ENCODE data around the gene FASTKD3.
A peak's percentile ranks its signal among the peaks of the same experiment; 100 is the strongest.
"Not testable (repeated sequence)": the region's sequence is repeated elsewhere in the genome, so short reads cannot be mapped to it uniquely, and the experiment has no call there.

FASTKD3 gene, protein sequence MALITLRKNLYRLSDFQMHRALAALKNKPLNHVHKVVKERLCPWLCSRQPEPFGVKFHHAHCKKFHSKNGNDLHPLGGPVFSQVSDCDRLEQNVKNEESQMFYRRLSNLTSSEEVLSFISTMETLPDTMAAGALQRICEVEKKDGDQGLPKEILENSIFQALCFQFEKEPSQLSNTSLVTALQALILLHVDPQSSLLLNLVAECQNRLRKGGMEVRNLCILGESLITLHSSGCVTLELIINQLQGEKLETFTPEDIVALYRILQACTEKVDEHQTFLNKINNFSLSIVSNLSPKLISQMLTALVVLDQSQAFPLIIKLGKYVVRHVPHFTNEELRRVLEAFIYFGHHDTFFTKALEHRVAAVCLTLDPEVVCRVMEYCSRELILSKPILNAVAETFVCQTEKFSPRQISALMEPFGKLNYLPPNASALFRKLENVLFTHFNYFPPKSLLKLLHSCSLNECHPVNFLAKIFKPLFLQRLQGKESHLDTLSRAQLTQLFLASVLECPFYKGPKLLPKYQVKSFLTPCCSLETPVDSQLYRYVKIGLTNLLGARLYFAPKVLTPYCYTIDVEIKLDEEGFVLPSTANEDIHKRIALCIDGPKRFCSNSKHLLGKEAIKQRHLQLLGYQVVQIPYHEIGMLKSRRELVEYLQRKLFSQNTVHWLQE

DNA sequence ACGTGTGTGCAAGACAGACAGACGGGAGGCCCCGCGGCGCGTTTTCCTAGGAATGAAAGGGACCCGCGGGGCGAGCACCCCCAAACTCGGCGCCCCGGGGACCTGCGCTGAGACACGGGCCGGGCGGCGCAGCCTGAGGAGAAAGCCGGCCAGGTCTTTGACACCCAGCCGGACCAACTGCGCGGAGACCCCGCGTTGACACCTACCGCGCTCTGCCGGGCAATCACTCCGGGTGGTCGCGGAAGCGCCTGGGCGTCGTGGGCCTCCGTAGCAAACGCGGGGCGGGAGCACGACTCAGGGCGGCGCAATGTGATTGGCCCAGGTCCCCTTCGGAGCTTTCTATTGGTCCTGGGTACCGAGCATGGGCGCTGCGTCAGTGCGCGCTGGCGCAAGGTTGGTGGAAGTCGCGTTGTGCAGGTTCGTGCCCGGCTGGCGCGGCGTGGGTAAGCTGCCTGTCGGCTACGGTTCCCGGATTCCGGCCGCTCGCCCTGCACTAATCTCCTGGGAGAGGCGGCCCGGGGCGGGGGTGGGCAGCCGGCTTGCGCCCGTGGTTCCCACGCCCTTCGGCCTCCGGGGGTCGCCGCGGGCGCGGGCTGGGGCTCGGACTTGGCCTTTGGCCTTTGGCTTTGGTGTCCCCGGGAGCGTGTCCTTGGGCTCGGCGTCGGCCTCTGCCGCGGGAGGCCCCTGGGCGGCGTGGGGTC lies at the start of gene FASTKD3, which contains the start of gene MTRR:
FASTKD3 (minus strand) TSS at position 259 of the 701 bp plus-strand sequence. CDS start 948 bp downstream, outside the sequence.
MTRR (plus strand) TSS at position 376 of the 701 bp plus-strand sequence. CDS start 1,647 bp downstream, outside the sequence.
- DNase-seq (ENCODE audit: low read depth), result peak; percentile 83

DNA sequence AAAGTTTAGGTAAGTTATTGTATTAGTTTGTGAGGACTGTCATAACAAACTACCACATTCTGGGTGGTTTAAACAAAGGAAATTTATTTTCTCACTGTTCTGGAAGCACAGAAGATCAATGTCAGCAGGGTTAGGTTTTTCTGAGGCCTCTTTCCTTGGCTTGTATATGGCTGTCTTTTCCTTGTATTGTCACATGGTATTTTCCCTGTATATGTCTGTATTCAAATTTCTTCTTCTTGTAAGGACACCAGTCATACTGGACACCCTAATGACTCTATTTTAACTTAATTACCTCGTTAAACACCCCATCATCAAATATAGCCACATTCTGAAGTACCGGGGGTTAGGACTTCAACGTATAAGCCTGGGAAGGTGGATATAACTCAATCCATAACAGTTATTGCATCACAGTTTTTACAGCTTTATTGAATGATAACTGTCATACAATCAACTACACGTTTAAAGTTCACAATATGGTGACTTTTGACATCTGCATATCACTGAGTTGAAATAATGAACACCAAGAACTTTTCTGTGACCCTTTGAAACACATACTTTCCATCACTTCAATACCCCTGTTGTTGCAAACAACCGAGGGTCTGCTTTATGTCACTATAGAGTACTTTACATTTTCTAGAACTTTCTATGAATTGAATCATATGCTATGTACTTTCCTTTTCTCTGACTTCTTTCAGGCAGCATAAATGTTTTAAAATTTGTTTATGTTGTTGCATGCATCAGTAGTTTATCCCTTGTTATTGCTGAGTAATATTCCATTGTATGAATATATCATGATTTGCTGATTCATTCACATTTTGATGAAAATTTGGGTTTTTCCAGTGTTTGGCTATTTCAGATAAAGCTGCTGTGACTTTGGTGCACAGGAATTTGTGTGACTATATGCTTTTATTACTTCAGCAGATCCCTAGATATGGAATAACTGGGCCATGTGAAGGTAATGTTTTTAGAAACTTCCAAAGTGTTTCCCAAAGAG lies 48.6 kb upstream of the FASTKD3 start:
- DNase-seq (ENCODE audit: low read depth), result no peak

DNA sequence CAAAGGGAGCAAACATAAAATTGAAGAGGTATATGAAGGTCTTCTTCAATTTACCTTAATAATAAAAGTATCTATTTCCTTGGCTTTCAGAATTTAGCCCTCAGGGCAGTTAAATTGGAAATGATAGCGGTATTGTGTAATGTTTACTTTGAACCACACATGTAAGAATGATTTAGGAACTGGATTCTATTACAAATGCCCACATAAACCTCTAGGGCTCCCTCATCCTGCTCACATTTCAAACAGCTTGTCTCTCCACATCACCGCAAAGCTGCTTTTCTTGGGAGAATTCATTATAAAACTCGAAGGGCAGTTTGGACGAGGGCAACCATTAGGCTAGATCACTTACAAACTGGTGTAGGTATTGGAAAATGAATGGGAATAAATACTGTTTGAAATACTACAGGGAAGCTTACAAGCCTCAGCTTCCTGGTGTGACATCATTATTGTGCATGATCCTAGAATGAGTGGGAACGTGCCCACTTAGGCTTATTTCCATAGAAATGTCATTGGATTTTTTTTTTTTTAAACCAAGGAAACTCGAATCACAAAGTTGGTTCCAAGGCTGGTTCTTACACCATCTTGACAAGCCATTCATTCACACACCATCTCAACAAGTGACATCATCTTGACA lies 47.5 kb upstream of the FASTKD3 start:
- DNase-seq (ENCODE audit: low read depth), result no peak

DNA sequence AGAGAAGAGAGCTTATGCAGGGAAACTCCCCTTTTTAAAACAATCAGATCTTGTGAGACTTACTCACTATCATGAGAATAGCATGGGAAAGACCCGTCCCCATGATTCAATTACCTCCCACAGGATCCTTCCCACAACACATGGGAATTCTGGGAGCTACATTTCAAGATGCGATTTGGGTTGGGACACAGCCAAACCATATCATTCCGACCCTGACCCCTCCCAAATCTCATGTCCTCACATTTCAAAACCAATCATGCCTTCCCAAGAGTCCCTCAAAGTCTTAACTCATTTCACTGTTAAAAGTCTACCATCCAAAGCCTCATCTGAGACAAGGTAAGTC lies 42.6 kb upstream of the FASTKD3 start:
- not testable (repeated sequence) for DNase-seq (ENCODE audit: low read depth)

DNA sequence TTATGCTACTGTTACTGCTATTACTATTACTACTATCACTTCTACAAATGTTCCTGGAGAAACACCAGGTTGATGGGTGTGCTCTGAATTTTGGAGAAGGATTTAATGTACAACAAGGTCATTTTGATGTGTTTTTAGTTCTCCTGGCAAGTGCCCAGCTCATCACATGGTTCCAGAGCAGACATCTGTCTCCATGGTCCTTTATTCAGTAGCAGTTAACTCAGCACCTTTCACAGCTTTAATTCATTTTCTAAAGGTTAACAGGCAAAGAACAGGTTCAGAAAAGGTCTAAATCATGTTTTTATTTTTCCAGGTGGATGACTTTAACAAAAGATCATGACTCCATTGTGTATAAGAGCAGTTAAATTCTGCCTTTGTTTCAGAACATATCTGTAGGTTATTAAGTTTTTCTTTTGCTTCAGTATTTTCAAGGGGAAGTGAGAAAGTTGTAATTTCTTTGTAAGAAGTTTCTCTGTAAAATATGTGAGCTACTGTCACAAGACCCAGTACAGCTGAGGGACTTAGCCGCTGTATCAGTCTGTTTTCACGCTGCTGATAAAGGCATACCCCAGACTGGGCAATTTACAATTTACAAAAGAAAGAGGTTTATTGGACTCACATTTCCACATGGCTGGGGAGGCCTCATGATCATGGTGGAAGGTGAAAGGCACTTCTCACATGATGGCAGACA lies 42.1 kb upstream of the FASTKD3 start:
- DNase-seq (ENCODE audit: low read depth), result no peak

DNA sequence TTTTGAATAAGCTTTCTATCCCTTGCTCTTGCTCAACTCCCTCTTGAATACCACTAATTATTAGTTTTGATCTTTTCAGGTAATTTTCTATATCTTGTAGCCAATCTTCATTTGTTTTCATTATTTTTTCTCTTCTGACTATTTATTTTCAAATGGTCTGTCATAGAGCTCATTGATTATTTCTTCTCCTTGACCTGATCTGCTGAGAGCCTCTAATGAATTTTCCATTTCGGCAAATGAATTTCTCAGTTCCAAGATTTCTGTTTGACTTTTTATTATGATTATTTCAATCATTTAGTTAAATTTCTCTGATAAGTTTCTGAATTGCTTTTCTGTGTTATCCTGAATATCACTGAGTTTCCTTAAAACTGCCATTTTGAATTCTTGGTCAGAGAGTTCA lies 39.5 kb upstream of the FASTKD3 start:
- no peak for DNase-seq (ENCODE audit: low read depth)

DNA sequence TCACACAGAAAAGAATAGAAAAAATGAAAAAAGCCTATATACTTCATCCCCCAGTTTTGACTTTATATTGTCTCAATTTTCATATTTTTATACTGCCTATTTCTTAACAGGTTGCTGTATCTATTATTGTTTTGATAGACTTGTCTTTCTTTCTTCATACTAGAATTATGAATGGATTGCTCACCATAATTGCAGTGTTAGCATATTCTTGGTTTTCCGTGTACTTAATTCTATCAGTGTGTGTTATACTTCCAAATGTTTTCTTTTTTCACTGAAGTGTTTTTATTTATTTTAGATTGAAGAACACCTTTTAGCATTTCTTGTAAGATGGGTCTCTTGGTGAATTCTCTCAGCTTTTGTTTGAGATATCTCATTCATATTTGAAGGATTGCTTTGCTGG lies 38.8 kb upstream of the FASTKD3 start:
- DNase-seq (ENCODE audit: low read depth), result no peak

DNA sequence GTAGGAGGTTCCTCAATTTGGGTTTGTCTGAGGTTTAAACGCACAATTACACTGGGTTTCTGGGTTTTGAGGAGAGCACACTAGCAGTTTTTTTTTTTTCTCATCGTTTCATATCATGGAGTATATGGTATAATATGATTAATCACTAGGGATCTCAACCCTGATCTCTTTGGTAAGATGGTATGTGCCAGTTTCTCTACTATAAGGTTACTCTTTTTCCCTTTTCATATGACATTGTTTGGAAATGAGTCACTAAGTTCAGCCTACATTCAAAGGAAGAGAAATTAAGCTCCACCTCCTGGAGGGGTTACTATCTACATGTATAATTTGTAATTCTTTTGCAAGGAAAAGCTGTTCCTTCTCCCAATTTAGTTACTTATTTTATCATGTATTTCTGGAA lies 35.3 kb upstream of the FASTKD3 start:
- DNase-seq (ENCODE audit: low read depth), result no peak

DNA sequence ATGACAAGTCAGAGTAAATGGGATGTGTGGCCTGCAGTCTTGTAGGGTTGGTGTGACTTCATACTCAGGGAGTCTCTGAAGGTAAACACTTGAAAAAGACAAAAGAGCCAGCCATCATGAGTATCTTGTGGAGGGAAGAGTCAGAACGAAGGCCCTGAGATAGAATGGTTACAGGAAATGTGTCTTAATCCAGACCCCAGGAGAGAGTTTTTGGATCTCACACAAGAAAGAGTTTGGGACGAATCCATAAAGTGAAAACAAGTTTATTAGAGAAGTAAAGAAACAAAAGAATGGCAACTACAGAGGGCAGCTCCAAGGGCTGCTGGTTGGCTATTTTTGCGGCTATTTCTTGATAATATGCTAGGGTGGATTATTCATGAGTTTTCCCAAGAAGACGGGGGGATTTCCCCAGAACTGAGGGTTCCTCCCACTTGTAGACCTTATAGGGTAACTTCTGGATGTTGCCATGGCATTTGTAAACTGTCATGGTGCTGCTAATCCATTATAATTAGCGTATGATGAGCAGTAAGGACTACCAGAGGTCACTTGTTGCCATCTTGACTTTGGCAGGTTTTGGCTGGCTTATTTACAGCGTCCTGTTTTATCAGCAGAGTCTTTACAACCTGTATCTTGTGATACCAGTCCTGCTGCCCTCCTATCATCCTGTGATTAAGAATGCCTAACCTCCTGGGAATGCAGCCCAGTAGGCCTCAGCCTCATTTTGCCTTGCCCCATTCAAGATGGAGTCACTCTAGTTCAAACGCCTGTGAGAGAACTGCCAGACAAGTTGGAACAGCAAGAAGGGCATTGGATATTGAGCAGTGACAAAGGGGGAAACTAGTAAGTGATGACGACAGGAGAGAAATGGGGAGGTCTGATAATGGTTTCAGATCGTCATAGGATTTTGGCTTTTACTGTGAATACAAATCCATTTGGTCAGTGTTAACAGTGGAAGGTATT lies 34.1 kb upstream of the FASTKD3 start:
- no peak for DNase-seq (ENCODE audit: low read depth)

DNA sequence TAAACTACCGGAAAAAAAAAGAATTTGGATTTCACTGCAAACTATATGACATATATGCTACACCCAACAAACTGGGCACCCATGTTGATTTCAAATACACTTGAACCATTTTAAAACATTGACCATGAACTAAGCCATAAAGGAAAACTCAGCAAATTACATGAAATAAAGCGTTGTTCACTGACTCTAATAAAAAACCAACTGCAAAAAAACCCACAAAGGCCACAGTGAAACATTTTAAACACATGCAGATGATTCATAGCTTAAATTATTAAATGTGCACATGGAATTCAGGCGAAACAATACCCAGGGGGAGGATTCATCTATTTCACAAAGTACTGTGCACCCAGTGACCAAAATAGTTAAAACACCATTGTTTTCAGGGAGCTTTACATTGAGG lies 33.4 kb upstream of the FASTKD3 start:
- no peak for DNase-seq (ENCODE audit: low read depth)

DNA sequence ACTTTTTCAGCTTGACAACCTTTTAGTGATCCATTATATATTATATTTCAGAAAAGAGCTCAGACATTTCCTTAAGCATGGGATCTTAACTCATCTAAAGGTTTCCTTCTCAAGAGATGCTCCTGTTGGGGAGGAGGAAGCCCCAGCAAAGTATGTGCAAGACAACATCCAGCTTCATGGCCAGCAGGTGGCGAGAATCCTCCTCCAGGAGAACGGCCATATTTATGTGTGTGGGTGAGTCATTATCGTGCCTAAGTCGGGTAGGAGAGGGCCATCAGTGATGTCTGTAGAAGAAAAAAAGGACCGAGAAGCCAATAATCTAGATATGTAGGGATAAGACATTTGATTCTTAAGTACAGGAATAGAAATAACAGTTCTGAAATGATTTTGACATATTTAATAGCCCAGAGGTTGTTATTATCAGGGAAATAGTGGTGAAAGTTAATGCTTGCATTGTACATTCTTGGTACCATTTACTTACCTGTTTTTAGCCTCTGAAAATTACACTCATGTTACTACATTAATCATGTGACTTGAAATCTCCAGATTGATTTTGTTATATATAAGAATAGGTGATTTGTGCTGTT lies 28.3 kb upstream of the FASTKD3 start:
- no peak for DNase-seq (ENCODE audit: low read depth)

DNA sequence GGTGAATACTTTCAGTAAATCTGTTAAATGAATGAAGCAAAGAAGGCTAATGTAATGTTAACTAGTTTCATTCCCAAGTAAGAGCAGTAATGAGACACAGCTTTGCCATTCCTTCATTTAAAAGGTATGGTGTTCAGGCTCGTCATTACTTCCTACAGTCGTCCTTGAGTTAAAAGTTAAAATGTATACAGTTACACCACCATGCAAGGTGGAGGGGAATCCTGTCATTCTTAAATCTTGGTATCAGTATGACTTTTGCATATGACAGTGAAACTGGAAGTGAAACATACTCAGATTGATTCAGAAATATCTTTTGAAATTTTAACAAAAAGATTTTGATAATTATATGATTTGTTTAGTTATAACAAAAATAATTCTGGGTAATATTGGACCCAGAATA lies 26.0 kb upstream of the FASTKD3 start:
- no peak for DNase-seq (ENCODE audit: low read depth)

DNA sequence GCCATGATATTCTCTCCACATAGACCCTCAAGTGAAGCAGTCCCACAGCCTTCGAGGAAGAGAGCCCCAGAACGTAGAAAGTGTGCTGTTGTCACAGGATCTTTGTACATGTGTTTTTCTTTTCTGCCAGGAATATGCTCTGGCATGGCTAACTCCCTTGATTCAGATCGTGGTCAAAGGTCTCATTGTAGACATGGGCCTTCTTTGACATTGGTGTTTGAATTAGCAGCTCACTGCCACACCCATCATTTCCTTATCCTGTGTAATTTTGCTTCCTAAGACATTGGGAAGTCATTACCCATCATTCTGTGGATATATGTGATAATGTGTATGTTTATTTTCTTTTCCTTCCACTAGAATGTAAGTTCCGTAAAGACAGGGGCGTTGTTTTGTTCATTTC lies 25.6 kb upstream of the FASTKD3 start:
- DNase-seq (ENCODE audit: low read depth), result no peak

DNA sequence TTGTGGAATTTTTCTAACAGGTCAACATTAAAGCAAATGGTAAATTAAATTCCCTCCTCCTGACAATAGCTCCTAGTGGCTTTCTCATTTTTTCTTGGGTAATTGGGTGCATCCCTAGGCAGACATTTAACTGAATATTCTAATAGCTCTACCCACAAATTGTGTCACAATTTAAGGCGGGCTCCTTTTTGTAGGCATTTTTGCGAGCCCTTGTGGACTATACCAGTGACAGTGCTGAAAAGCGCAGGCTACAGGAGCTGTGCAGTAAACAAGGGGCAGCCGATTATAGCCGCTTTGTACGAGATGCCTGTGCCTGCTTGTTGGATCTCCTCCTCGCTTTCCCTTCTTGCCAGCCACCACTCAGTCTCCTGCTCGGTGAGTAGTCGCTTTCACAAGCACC lies 20.1 kb upstream of the FASTKD3 start:
- no peak for DNase-seq (ENCODE audit: low read depth)

DNA sequence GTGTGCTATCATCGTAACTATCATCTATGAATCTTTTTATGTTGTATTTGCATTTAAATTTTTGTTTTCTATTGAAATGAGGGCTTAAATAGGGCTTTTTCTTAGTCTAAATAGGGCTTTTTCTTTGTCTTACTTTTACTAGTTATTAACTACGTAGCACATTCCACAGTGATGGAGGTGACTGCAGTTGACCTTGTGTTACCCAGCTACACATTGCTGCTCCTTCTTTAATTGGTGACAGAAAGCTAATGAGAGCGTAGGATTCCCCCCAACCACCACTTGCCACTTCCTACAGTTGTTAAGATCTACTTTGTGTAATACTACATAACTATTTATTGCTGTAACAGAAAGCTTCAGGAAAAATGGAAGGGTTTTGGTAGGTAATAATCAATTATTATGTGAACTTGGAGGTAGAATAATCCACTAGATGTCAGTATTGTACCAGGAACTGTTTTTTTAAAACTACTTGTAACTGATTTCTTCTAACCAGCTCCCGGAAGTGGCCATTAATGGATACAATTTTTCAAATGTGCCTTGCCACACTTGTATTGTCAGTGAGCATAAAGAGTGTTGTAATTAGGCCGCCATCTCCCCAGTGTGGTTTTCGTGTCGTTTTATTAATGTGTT lies 18.1 kb upstream of the FASTKD3 start:
- no peak for DNase-seq (ENCODE audit: low read depth)

DNA sequence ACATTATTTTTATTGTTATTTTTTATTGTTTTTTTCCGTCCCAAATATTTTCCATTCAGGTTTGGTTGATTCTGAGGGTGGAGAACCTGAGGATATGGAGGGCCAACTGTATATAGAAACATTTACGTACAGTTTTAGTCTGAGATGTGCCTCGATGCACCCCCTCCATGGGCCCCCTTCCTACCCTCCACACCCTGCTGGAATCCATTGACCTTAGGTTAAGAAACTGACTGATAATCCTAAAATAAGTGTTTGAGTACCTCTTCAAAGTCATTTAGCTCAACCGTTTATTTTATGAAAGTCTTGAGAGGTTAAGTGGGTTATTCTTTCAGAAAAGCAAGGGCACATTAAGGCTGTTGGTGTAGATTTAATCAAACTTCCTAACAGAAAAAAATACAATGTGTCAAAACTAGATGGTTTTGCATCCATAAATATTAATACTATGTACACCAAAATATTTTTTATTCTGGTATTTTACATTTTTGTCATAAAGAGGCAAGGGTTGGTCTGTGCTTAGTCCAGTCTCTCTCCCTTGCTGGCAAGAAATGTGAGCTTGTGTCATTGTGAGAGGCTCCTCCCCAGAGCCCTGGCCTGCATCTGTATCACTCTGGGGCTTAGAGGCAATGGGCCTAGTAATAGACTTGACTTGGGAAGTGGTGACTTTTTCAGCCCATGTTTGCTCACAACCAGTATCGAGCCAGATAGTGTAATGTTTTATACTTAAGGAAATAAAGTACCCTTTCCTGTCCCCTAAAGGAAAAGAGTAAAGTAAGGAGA lies 15.8 kb upstream of the FASTKD3 start:
- no peak for DNase-seq (ENCODE audit: low read depth)

DNA sequence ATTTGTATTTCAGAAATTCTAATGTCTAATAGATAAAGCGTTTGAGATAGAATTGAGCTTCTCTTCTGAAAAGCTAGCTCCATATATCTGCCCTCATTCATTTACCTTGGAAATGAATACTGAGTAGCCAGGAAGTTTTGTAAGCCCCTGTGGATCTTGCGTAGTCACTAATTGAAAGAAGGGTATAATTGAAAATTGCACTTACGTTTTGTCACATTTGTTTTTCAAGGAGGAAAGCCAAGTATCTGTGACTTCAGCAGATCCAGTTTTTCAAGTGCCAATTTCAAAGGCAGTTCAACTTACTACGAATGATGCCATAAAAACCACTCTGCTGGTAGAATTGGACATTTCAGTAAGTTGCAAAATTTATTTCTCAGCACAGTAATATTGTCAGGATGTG lies 14.1 kb upstream of the FASTKD3 start:
- DNase-seq (ENCODE audit: low read depth), result no peak

DNA sequence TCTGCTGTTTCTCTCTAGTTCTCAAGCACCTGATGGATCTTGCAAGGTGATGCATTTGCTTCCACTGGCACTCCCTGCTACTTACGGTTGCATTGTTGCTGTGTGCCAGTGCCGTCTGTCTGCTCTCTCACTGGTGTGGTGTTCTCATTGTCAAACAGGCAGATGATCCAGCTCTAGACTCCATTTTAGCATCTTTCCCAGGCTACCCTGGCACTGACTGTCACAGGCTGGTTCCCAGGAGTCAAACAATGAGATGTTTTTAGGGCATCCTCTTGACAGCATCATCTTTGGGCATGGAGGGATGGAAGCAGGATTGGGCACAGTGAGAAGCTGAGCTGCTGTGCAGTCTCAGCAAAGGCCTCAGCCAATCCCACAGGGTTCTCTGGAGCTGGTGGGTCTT lies 13.0 kb upstream of the FASTKD3 start:
- no peak for DNase-seq (ENCODE audit: low read depth)
